Neural progenitor cell (in vitro differentiated cells): ENCODE data around the gene CMTM8. TPM values are rescaled to one million over a fixed set of nuclear protein-coding genes. Genes with fewer than 3 reads are reported as not detected.

Experiments
- DNase-seq: peaks from one replicate; pipeline ENCODE4 v3.0.0-alpha.2; 2016; ENCODE audit warnings: low spot score
- H2AFZ ChIP-seq: fragments of 200-600 bp; sonication (generic); replicated peaks from 2 replicates; pipeline ENCODE4 v1.6.1; 2016; ENCODE audit warnings: antibody characterized with exemption
- H3F3A ChIP-seq: fragments of 200-600 bp; sonication (generic); 2 replicates; pipeline ENCODE4 v1.6.1; 2016; ENCODE audit warnings: antibody characterized with exemption, low read depth
- H3K27ac ChIP-seq: fragments of 200-600 bp; sonication (generic); 2 replicates; pipeline ENCODE4 v1.5.1; 2016; ENCODE audit warnings: mild to moderate bottlenecking
- H3K27me3 ChIP-seq: fragments of 200-600 bp; sonication (generic); 2 replicates; pipeline ENCODE4 v1.6.1; 2016; ENCODE audit warnings: mild to moderate bottlenecking, moderate library complexity
- H3K36me3 ChIP-seq: fragments of 200-600 bp; sonication (generic); 2 replicates; pipeline ENCODE4 v1.5.1; 2016
- H3K4me1 ChIP-seq: fragments of 200-600 bp; sonication (generic); 2 replicates; pipeline ENCODE4 v1.6.1; 2016; ENCODE audit warnings: mixed run types
- H3K4me2 ChIP-seq: fragments of 200-600 bp; sonication (generic); 2 replicates; pipeline ENCODE4 v1.6.1; 2016
- H3K4me3 ChIP-seq: fragments of 200-600 bp; sonication (generic); 2 replicates; pipeline ENCODE4 v1.5.1; 2016
- H3K79me2 ChIP-seq: fragments of 200-600 bp; sonication (generic); 2 replicates; pipeline ENCODE4 v1.6.1; 2016; ENCODE audit warnings: low read depth
- H3K9ac ChIP-seq: fragments of 200-600 bp; sonication (generic); 2 replicates; pipeline ENCODE4 v1.6.1; 2016
- H3K9me3 ChIP-seq: fragments of 200-600 bp; sonication (generic); 2 replicates; pipeline ENCODE4 v1.5.1; 2016; ENCODE audit warnings: low read depth
- H4K20me1 ChIP-seq: fragments of 200-600 bp; sonication (generic); 2 replicates; pipeline ENCODE4 v1.6.1; 2016; ENCODE audit warnings: low read depth
- H3K27ac Mint-ChIP-seq: 3 replicates; pipeline ENCODE4 v1.8.0; 2021; ENCODE audit warnings: mixed read lengths
- H3K27me3 Mint-ChIP-seq: 2 replicates; pipeline ENCODE4 v1.8.0; 2022; ENCODE audit warnings: low read depth, mild to moderate bottlenecking, inconsistent platforms, moderate library complexity, mixed read lengths; ENCODE audit not compliant: insufficient read depth
- H3K36me3 Mint-ChIP-seq: 3 replicates; pipeline ENCODE4 v1.8.0; 2021; ENCODE audit warnings: mixed read lengths
- H3K4me1 Mint-ChIP-seq: 3 replicates; pipeline ENCODE4 v1.8.0; 2021; ENCODE audit warnings: mixed read lengths
- H3K4me3 Mint-ChIP-seq: 3 replicates; pipeline ENCODE4 v1.8.0; 2021; ENCODE audit warnings: mild to moderate bottlenecking, moderate library complexity, mixed read lengths
- H3K9me3 Mint-ChIP-seq: 3 replicates; pipeline ENCODE4 v1.8.0; 2020; ENCODE audit warnings: mixed read lengths
- CTCF ChIP-seq: fragments of 200-600 bp; sonication (generic); IDR thresholded peaks from 2 replicates; pipeline ENCODE4 v1.5.1; 2017; ENCODE audit warnings: antibody characterized with exemption, mild to moderate bottlenecking
- EZH2 ChIP-seq: fragments of 200-600 bp; sonication (generic); IDR thresholded peaks from 2 replicates; pipeline ENCODE4 v1.6.1; 2017; ENCODE audit warnings: antibody characterized with exemption, mild to moderate bottlenecking, moderate library complexity
- EZH2phosphoT487 ChIP-seq: fragments of 200-600 bp; sonication (generic); IDR thresholded peaks from 2 replicates; pipeline ENCODE4 v1.6.1; 2017; ENCODE audit warnings: antibody characterized with exemption
- total RNA-seq: library from RNA; depleted of rRNA; stranded (reverse); fragments of >200 nt; gene quantifications from 2 replicates; pipeline ENCODE4 v1.2.3, GENCODE V29; 2015; ENCODE audit warnings: low replicate concordance

Gene CMTM8
- total RNA-seq, 1 donor from 2014 or later, result 2.1 TPM

GRCh38 chr3:32284443-32285212 lies 46.1 kb downstream of the CMTM8 start:
- Histone ChIP-seq H3F3A (no peaks in the 10 kb centered on the region), H3K4me2 (no peak overlapping the region), H3K9ac (no peak overlapping the region), H3K4me3 (no peak overlapping the region), H3K27ac (no peak overlapping the region), H3K27me3 (no peaks in the 10 kb centered on the region), H3K36me3 (no peaks in the 10 kb centered on the region), H2AFZ (no peak overlapping the region), H3K4me1 (no peaks in the 10 kb centered on the region), H4K20me1 (no peaks in the 10 kb centered on the region), H3K9me3 (no peaks in the 10 kb centered on the region), H3K79me2 (no peaks in the 10 kb centered on the region)
- Mint-ChIP-seq H3K4me1 (no peaks in the 10 kb centered on the region), H3K9me3 (no peaks in the 10 kb centered on the region), H3K27me3 (no peaks in the 10 kb centered on the region), H3K36me3 (no peaks in the 10 kb centered on the region), H3K27ac (no peak overlapping the region), H3K4me3 (no peak overlapping the region)
- no peak for DNase-seq
- TF ChIP-seq CTCF (no peak), EZH2 (no peak), EZH2phosphoT487 (no peak)

- no peaks in the 10 kb centered on the region for H4K20me1 ChIP-seq
- no peak for DNase-seq
- H3K4me2 ChIP-seq, result no peak overlapping the region
- H3F3A ChIP-seq, result no peaks in the 10 kb centered on the region
- H3K79me2 ChIP-seq, result no peaks in the 10 kb centered on the region
- Mint-ChIP-seq H3K4me1 (no peaks in the 10 kb centered on the region), H3K36me3 (no peaks in the 10 kb centered on the region), H3K27me3 (no peaks in the 10 kb centered on the region), H3K9me3 (no peaks in the 10 kb centered on the region), H3K27ac (no peak overlapping the region), H3K4me3 (no peak overlapping the region)
- no peaks in the 10 kb centered on the region for H3K9me3 ChIP-seq
- H3K27me3 ChIP-seq, result no peaks in the 10 kb centered on the region
- no peaks in the 10 kb centered on the region for H3K4me1 ChIP-seq
- H3K4me3 ChIP-seq, result no peak overlapping the region
- no peak overlapping the region for H2AFZ ChIP-seq
- no peak overlapping the region for H3K27ac ChIP-seq
- TF ChIP-seq EZH2phosphoT487 (no peak), CTCF (no peak), EZH2 (no peak)
- no peak overlapping the region for H3K9ac ChIP-seq
- no peaks in the 10 kb centered on the region for H3K36me3 ChIP-seq
Measured at GRCh38 chr3:32285891-32286290, 47.4 kb downstream of the CMTM8 start.

- H3K36me3 ChIP-seq, result no peaks in the 10 kb centered on the region
- H3K4me1 ChIP-seq, result no peaks in the 10 kb centered on the region
- Mint-ChIP-seq H3K4me1 (no peaks in the 10 kb centered on the region), H3K27me3 (no peaks in the 10 kb centered on the region), H3K4me3 (no peak overlapping the region), H3K36me3 (no peaks in the 10 kb centered on the region), H3K9me3 (no peaks in the 10 kb centered on the region), H3K27ac (no peak overlapping the region)
- TF ChIP-seq EZH2phosphoT487, result no peak
- TF ChIP-seq CTCF, result no peak
- no peak for TF ChIP-seq EZH2
- no peak overlapping the region for H3K4me2 ChIP-seq
- no peaks in the 10 kb centered on the region for H3K9me3 ChIP-seq
- no peaks in the 10 kb centered on the region for H4K20me1 ChIP-seq
- H3K4me3 ChIP-seq, result no peak overlapping the region
- no peak overlapping the region for H3K9ac ChIP-seq
- no peaks in the 10 kb centered on the region for H3F3A ChIP-seq
- H3K27ac ChIP-seq, result no peak overlapping the region
- no peaks in the 10 kb centered on the region for H3K27me3 ChIP-seq
- DNase-seq, result no peak
- H3K79me2 ChIP-seq, result no peaks in the 10 kb centered on the region
- no peak overlapping the region for H2AFZ ChIP-seq
Measured at GRCh38 chr3:32288819-32289218, 50.3 kb downstream of the CMTM8 start.
